Measurements from ENCODE around the gene GSTM3.
"Not testable (repeated sequence)": the region's sequence is repeated elsewhere in the genome, so short reads cannot be mapped to it uniquely, and the experiment has no call there.

Gene GSTM3

GRCh38 chr1:109725510-109725909 is 15.3 kb downstream of the GSTM3 start:
- peak; percentile 72 for DNase-seq

- DNase-seq = no peak
Observed at GRCh38 chr1:109724933-109725332, 15.9 kb downstream of the GSTM3 start.

- no peak for DNase-seq
Observed at GRCh38 chr1:109722908-109723691, 17.7 kb downstream of the GSTM3 start.

GRCh38 chr1:109721971-109722370 is 18.9 kb downstream of the GSTM3 start:
- DNase-seq = no peak

GRCh38 chr1:109721042-109721441 is 19.8 kb downstream of the GSTM3 start:
- DNase-seq = no peak

- peak; percentile 75 for DNase-seq
Observed at GRCh38 chr1:109719337-109719837, 21.5 kb downstream of the GSTM3 start.

- peak; percentile 51 for DNase-seq
Observed at GRCh38 chr1:109718495-109718894, 22.3 kb downstream of the GSTM3 start.

- DNase-seq = peak; percentile 0
Observed at GRCh38 chr1:109717729-109718128, 23.1 kb downstream of the GSTM3 start.

- peak; percentile 0 for DNase-seq
Observed at GRCh38 chr1:109716570-109717090, 24.2 kb downstream of the GSTM3 start.

- DNase-seq = peak; percentile 0
Observed at GRCh38 chr1:109716121-109716520, 24.7 kb downstream of the GSTM3 start.

- DNase-seq = peak; percentile 0
Observed at GRCh38 chr1:109714661-109715372, 26.0 kb downstream of the GSTM3 start.

- DNase-seq = no peak
Observed at GRCh38 chr1:109713636-109714035, 27.2 kb downstream of the GSTM3 start.

GRCh38 chr1:109712321-109712864 is 28.4 kb downstream of the GSTM3 start:
- DNase-seq = no peak

- peak; percentile 2 for DNase-seq
Observed at GRCh38 chr1:109711593-109712320, 29.1 kb downstream of the GSTM3 start, which contains the start of gene GSTM5. GSTM5 (plus strand) TSS chr1:109712251; CDS start chr1:109712313, 62 bp downstream.

GRCh38 chr1:109709822-109710221 is 31.0 kb downstream of the GSTM3 start:
- DNase-seq = not testable (repeated sequence)

- DNase-seq = peak; percentile 0
Observed at GRCh38 chr1:109708949-109709348, 31.9 kb downstream of the GSTM3 start.

GRCh38 chr1:109705411-109705810 is 35.4 kb downstream of the GSTM3 start:
- DNase-seq = no peak

GRCh38 chr1:109704173-109704572 is 36.7 kb downstream of the GSTM3 start:
- no peak for DNase-seq

- DNase-seq = peak; percentile 2
Observed at GRCh38 chr1:109702940-109703339, 37.9 kb downstream of the GSTM3 start.

- DNase-seq = not testable (repeated sequence)
Observed at GRCh38 chr1:109697861-109698260, 43.0 kb downstream of the GSTM3 start.

GRCh38 chr1:109697066-109697465 is 43.8 kb downstream of the GSTM3 start:
- no peak for DNase-seq

- DNase-seq = not testable (repeated sequence)
Observed at GRCh38 chr1:109695138-109695537, 45.7 kb downstream of the GSTM3 start.

GRCh38 chr1:109694400-109694799 is 46.4 kb downstream of the GSTM3 start:
- DNase-seq = not testable (repeated sequence)

Data from hematopoietic multipotent progenitor cell treated with erythropoietin and hydrocortisone succinate and interleukin-3 and kit ligand, for 6 days (in vitro differentiated cells).